ENCODE data around the gene GOT2.
"Not testable (repeated sequence)": the region's sequence is repeated elsewhere in the genome, so short reads cannot be mapped to it uniquely, and the experiment has no call there.

The GOT2 gene

GRCh38 chr16:58733671-58734458 is at the start of gene GOT2:
Gene GOT2, minus strand, starts transcription at chr16:58734316. Its CDS starts 88 bp downstream, at chr16:58734228.
- peak; percentile 91 for DNase-seq

- not testable (repeated sequence) for DNase-seq
These were observed 45.2 kb upstream of the GOT2 start for GRCh38 chr16:58779291-58779690.

- no peak for DNase-seq
These were observed 39.8 kb upstream of the GOT2 start for GRCh38 chr16:58773870-58774269.

GRCh38 chr16:58768145-58768544 is 34.0 kb upstream of the GOT2 start:
- DNase-seq: no peak

GRCh38 chr16:58767581-58767980 is 33.5 kb upstream of the GOT2 start:
- no peak for DNase-seq

- no peak for DNase-seq
These were observed 22.7 kb upstream of the GOT2 start for GRCh38 chr16:58756650-58757332.

GRCh38 chr16:58755989-58756649 is 22.0 kb upstream of the GOT2 start:
- peak; percentile 85 for DNase-seq

- no peak for DNase-seq
These were observed 19.6 kb upstream of the GOT2 start for GRCh38 chr16:58753711-58754134.

- DNase-seq: no peak
These were observed 10.4 kb upstream of the GOT2 start for GRCh38 chr16:58744497-58744896.

- no peak for DNase-seq
These were observed 7.9 kb upstream of the GOT2 start for GRCh38 chr16:58741976-58742375.

- no peak for DNase-seq
These were observed 7.0 kb upstream of the GOT2 start for GRCh38 chr16:58741166-58741565.

- no peak for DNase-seq
These were observed 4.7 kb upstream of the GOT2 start for GRCh38 chr16:58738672-58739296.

- not testable (repeated sequence) for DNase-seq
These were observed 2.2 kb upstream of the GOT2 start for GRCh38 chr16:58736341-58736740.

- no peak for DNase-seq
These were observed 307 bp upstream of the GOT2 start for GRCh38 chr16:58734459-58734787.

- DNase-seq: peak; percentile 7
These were observed 857 bp downstream of the GOT2 start for GRCh38 chr16:58733248-58733670.

- peak; percentile 65 for DNase-seq
These were observed 1.4 kb downstream of the GOT2 start for GRCh38 chr16:58732545-58733247.

- DNase-seq: no peak
These were observed 3.3 kb downstream of the GOT2 start for GRCh38 chr16:58730724-58731370.

GRCh38 chr16:58727796-58728568 is 6.1 kb downstream of the GOT2 start:
- DNase-seq: no peak

- DNase-seq: no peak
These were observed 6.9 kb downstream of the GOT2 start for GRCh38 chr16:58727028-58727781.

- DNase-seq: no peak
These were observed 11.0 kb downstream of the GOT2 start for GRCh38 chr16:58723109-58723508.

GRCh38 chr16:58717994-58718393 is 16.1 kb downstream of the GOT2 start:
- DNase-seq: no peak
